Tibial nerve (tissue), 3 donors: ENCODE data around the gene TRDN.

ENCODE experiments used
- POLR2A ChIP-seq, 2 donors: fragments of 450-650 bp; IDR thresholded peaks; one replicate each; pipeline ENCODE4 v1.6.1; 2017; ENCODE audit warnings: antibody characterized with exemption in 2 of 2, mild to moderate bottlenecking in 2 of 2, moderate library complexity in 2 of 2
- TF ChIP-seq, protein P1 (sequence below), 5 experiments: fragments of 200-600 bp in 3 of 5; fragments of 450-650 bp in 2 of 5; sonication (generic) in 3 of 5; IDR thresholded peaks; one replicate each; pipeline ENCODE4 v1.5.1; 2016 to 2019; ENCODE audit warnings: antibody characterized with exemption in 5 of 5, mild to moderate bottlenecking in 3 of 5, moderate library complexity in 2 of 5

DNA sequence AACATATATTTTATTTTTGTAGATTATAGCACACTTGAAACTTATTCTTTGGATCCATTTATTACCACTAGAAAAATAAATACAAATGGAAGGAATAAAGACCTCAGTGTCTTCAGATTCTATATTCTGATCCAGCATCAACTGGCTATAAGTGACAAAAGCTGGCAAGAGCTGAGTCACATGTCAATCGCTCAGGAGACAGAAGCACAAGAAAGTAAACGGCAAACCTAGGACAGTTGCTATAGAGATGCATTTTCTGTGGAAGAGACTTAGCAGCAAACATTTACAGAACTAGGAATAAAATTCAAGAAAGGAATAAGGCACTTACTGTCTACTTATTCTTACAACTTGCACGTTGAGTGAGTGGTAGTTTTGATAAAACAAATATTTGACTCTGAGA, 410.4 kb downstream of the TRDN start:
- TF ChIP-seq, protein P1, sequence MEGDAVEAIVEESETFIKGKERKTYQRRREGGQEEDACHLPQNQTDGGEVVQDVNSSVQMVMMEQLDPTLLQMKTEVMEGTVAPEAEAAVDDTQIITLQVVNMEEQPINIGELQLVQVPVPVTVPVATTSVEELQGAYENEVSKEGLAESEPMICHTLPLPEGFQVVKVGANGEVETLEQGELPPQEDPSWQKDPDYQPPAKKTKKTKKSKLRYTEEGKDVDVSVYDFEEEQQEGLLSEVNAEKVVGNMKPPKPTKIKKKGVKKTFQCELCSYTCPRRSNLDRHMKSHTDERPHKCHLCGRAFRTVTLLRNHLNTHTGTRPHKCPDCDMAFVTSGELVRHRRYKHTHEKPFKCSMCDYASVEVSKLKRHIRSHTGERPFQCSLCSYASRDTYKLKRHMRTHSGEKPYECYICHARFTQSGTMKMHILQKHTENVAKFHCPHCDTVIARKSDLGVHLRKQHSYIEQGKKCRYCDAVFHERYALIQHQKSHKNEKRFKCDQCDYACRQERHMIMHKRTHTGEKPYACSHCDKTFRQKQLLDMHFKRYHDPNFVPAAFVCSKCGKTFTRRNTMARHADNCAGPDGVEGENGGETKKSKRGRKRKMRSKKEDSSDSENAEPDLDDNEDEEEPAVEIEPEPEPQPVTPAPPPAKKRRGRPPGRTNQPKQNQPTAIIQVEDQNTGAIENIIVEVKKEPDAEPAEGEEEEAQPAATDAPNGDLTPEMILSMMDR (IDR thresholded peaks at IDR 0.05): no peak
- no peak for TF ChIP-seq POLR2A (IDR thresholded peaks at IDR 0.05)
